ENCODE measurements around the gene TCN2. TPM values are rescaled to one million over a fixed set of nuclear protein-coding genes. Genes with fewer than 3 reads are reported as not detected.

Gene TCN2
- total RNA-seq, 1 experiment from 2014 or later: 2.4 TPM

DNA sequence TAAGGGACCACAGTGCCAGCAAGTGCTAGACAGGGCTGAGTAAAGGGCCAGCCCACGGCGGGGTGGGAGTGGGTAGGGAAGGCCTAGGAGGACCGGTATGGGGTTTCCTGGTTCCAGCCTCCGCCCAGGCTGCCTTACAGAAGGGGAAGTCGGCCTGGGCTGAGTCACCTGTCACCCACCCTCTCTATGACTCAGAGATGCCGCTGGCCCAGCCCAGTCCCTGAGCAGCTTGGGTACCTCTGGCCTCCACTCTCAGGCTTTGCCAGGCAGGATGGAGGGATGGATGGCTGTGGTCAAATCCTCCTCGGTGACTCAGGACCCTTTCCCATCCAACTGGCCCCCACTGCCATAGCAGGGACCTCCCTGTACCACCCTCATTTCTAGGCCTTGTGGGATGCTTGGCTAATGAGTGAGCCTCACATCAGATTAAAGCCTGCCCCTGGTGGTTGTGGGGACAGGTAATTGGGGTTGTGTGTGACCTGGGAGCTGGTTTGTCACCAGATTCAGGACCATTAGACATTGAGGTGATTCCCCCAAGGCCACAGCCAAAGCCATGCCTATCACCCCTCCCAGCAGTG lies 42.5 kb downstream of the TCN2 start:
- H3K4me3 ChIP-seq (ENCODE audit: low read depth in 2 of 2, low read length in 2 of 2): no peak overlapping the region
- no peaks in the 10 kb centered on the region for H3K4me1 ChIP-seq (ENCODE audit: control insufficient read depth, insufficient read depth, low read length)
- CTCF ChIA-PET: no interaction called here
- no peak overlapping the region for H3K27ac ChIP-seq (ENCODE audit: low read length)
- POLR2A ChIA-PET: no interaction called here
- ATAC-seq (peak; percentile 90), DNase-seq (ENCODE audit: low read depth, low spot score) (no peak)
- intact Hi-C loops (cut with micrococcal nuclease; ENCODE audit: unreplicated experiment) (no loop called here), in situ Hi-C loops (cut with HindIII; ENCODE audit: low pct_unique_long_range_greater_than_20kb, low sequenced_read_pairs) (no loop called here)
- no peaks in the 10 kb centered on the region for H3K36me3 ChIP-seq (ENCODE audit: control insufficient read depth, insufficient read depth, low read length)
- H3K9me3 ChIP-seq (ENCODE audit: control insufficient read depth, insufficient read depth, low read depth, low read length): no peaks in the 10 kb centered on the region
- TF ChIP-seq TCF7L2 (IDR thresholded peaks at IDR 0.05; ENCODE audit: low read depth, low read length): 0 out of 2 replicates have a peak, but pooled peaks have one; percentile 32
- TF ChIP-seq, protein P1, sequence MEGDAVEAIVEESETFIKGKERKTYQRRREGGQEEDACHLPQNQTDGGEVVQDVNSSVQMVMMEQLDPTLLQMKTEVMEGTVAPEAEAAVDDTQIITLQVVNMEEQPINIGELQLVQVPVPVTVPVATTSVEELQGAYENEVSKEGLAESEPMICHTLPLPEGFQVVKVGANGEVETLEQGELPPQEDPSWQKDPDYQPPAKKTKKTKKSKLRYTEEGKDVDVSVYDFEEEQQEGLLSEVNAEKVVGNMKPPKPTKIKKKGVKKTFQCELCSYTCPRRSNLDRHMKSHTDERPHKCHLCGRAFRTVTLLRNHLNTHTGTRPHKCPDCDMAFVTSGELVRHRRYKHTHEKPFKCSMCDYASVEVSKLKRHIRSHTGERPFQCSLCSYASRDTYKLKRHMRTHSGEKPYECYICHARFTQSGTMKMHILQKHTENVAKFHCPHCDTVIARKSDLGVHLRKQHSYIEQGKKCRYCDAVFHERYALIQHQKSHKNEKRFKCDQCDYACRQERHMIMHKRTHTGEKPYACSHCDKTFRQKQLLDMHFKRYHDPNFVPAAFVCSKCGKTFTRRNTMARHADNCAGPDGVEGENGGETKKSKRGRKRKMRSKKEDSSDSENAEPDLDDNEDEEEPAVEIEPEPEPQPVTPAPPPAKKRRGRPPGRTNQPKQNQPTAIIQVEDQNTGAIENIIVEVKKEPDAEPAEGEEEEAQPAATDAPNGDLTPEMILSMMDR (IDR thresholded peaks at IDR 0.05): no peak
- no peaks in the 10 kb centered on the region for H3K27me3 ChIP-seq (ENCODE audit: control insufficient read depth, insufficient read depth, low read length)
- no TSS peak for BruUV-seq (replicated peaks)

DNA sequence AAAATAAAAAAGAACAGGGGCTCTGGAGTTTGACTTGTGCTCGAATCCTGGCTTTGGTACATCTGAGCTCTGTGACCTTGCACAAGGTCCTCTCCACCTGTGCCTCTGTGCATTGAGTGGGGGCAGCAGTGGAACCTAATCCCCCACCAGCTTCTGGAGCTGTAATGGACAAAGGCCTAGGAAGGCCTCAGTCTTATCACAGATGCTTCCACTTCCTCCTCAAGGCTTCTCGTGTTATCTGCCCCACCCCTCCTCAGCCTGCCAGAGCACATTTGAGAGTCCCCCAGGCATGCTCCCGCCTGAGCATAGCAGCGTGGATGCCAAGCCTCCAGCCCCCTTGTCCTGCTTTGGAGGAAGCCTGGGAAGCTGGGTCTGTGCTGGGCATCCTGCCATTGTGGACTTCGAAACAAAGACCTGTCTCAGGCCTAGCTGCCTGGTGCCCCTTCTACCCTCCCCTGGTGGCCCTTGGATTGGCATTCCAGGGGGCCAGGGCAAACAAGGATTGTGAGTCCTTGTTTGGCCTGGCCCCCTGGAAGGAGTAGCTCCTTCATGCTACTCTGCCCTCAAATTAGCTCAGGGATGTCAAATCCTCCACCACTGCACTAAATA lies 43.6 kb downstream of the TCN2 start:
- Histone ChIP-seq H3K4me3 (ENCODE audit: low read depth in 2 of 2, low read length in 2 of 2) (no peak overlapping the region), H3K36me3 (ENCODE audit: control insufficient read depth, insufficient read depth, low read length) (no peaks in the 10 kb centered on the region), H3K27me3 (ENCODE audit: control insufficient read depth, insufficient read depth, low read length) (no peaks in the 10 kb centered on the region), H3K9me3 (ENCODE audit: control insufficient read depth, insufficient read depth, low read depth, low read length) (no peaks in the 10 kb centered on the region), H3K27ac (ENCODE audit: low read length) (no peak overlapping the region), H3K4me1 (ENCODE audit: control insufficient read depth, insufficient read depth, low read length) (no peaks in the 10 kb centered on the region)
- ChIA-PET CTCF (no interaction called here), POLR2A (no interaction called here)
- intact Hi-C loops (cut with micrococcal nuclease; ENCODE audit: unreplicated experiment): no loop called here
- TF ChIP-seq, protein P2, sequence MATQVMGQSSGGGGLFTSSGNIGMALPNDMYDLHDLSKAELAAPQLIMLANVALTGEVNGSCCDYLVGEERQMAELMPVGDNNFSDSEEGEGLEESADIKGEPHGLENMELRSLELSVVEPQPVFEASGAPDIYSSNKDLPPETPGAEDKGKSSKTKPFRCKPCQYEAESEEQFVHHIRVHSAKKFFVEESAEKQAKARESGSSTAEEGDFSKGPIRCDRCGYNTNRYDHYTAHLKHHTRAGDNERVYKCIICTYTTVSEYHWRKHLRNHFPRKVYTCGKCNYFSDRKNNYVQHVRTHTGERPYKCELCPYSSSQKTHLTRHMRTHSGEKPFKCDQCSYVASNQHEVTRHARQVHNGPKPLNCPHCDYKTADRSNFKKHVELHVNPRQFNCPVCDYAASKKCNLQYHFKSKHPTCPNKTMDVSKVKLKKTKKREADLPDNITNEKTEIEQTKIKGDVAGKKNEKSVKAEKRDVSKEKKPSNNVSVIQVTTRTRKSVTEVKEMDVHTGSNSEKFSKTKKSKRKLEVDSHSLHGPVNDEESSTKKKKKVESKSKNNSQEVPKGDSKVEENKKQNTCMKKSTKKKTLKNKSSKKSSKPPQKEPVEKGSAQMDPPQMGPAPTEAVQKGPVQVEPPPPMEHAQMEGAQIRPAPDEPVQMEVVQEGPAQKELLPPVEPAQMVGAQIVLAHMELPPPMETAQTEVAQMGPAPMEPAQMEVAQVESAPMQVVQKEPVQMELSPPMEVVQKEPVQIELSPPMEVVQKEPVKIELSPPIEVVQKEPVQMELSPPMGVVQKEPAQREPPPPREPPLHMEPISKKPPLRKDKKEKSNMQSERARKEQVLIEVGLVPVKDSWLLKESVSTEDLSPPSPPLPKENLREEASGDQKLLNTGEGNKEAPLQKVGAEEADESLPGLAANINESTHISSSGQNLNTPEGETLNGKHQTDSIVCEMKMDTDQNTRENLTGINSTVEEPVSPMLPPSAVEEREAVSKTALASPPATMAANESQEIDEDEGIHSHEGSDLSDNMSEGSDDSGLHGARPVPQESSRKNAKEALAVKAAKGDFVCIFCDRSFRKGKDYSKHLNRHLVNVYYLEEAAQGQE (IDR thresholded peaks at IDR 0.05; ENCODE audit: insufficient read depth in 1 of 2, low read depth in 2 of 2, low read length in 1 of 2): no peak
- no peak for TF ChIP-seq SIN3A (IDR thresholded peaks at IDR 0.05; ENCODE audit: borderline replicate concordance, insufficient read depth, low read depth, low read length)
- no peak for TF ChIP-seq POLR2AphosphoS5 (IDR thresholded peaks at IDR 0.05; ENCODE audit: low read depth, low read length)
- no peak for TF ChIP-seq TCF7L2 (IDR thresholded peaks at IDR 0.05; ENCODE audit: low read depth, low read length)
- TF ChIP-seq, protein P1 (IDR thresholded peaks at IDR 0.05): no peak
- DNase-seq (ENCODE audit: low read depth, low spot score): no peak
- no peak for ATAC-seq
- BruUV-seq (replicated peaks): no TSS peak
- in situ Hi-C loops (cut with HindIII; ENCODE audit: low pct_unique_long_range_greater_than_20kb, low sequenced_read_pairs): no loop called here
